ENCODE data around the gene NEGR1.

Gene NEGR1

DNA sequence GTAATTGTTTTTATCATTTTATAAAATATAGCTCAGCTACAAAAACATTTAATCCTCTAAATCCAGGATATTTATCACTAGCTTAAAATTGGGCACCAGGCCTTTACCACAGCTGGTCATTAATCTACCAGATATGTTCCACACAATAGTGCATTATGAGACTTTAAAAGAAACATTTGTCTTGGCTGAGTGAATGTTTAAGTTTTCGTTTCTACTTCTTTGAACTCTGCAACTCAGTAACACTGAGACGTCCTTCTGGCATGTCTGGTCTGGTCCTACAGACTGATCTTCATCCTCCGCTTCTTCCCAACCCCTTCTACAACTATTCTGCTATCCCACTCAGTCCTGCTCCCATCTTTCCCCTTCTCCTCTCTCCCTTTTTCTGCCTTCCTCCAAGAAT, 296.2 kb downstream of the NEGR1 start:
- no peak overlapping the region for H3K4me3 ChIP-seq (ENCODE audit: low read depth, low read length)
- TF ChIP-seq, protein P1, sequence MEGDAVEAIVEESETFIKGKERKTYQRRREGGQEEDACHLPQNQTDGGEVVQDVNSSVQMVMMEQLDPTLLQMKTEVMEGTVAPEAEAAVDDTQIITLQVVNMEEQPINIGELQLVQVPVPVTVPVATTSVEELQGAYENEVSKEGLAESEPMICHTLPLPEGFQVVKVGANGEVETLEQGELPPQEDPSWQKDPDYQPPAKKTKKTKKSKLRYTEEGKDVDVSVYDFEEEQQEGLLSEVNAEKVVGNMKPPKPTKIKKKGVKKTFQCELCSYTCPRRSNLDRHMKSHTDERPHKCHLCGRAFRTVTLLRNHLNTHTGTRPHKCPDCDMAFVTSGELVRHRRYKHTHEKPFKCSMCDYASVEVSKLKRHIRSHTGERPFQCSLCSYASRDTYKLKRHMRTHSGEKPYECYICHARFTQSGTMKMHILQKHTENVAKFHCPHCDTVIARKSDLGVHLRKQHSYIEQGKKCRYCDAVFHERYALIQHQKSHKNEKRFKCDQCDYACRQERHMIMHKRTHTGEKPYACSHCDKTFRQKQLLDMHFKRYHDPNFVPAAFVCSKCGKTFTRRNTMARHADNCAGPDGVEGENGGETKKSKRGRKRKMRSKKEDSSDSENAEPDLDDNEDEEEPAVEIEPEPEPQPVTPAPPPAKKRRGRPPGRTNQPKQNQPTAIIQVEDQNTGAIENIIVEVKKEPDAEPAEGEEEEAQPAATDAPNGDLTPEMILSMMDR (conservative IDR thresholded peaks at IDR 0.05; ENCODE audit: low read depth, low read length), result no peak
- DNase-seq (ENCODE audit: low read depth), result no peak

DNA sequence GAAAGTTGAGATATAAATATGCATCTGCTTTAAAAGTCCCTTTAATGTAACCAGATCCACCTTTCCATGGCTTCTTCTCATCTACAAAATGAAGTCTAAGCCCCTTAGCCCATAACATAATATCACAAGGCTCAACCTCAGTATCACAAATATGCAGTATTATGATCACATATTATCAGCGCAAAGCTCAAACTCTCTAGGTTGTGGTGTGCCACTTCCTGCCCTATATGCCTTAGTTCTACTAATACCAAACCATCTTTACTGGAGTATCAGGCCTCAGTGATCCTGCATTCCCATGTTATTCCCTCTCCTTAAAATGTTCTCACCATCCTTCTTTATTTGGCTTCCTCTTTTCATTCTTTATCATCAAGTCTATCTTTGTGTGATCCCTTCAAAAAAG, 301.8 kb downstream of the NEGR1 start:
- TF ChIP-seq, protein P1 (conservative IDR thresholded peaks at IDR 0.05; ENCODE audit: low read depth, low read length), result no peak
- no peak overlapping the region for H3K4me3 ChIP-seq (ENCODE audit: low read depth, low read length)
- DNase-seq (ENCODE audit: low read depth), result no peak

DNA sequence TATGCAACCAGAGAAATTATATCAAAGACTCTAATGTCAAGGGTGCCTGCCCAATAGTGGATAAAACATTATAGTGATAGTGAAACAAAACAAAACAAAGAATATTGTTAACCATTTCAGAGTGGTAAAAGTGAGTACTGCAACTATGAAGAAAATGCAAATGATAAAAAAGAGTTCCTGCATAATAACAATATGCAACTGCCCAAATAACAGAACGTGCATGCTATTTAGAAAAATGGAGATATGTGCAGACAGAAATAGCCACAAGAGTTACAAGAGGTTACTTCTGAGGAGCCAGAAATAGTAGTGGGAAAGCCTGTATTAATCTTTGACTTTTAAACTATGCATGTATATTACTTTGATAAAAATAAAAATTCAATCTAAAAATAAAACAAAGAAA, 302.5 kb downstream of the NEGR1 start:
- no peak for DNase-seq (ENCODE audit: low read depth)
- no peak overlapping the region for H3K4me3 ChIP-seq (ENCODE audit: low read depth, low read length)
- TF ChIP-seq, protein P1 (conservative IDR thresholded peaks at IDR 0.05; ENCODE audit: low read depth, low read length), result no peak

DNA sequence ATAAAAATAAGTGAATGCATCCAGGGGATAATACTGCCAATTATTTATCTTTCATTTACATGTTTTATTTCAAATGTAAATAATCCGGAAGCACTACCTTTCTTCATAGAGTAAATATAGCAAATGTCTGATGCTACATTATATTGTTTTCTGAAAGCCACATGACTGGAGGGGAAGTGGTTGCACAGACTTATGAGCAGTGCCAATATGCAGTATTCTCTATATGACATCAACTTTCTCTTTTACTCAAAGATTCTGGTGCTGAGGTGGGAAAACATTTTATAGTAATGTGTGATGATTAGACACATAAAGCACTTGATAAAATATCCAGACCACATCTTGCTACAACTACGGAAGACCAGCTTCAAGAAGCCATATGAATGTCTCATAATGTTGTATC, 314.7 kb downstream of the NEGR1 start:
- DNase-seq (ENCODE audit: low read depth), result no peak
- TF ChIP-seq, protein P1 (conservative IDR thresholded peaks at IDR 0.05; ENCODE audit: low read depth, low read length), result no peak
- no peak overlapping the region for H3K4me3 ChIP-seq (ENCODE audit: low read depth, low read length)

DNA sequence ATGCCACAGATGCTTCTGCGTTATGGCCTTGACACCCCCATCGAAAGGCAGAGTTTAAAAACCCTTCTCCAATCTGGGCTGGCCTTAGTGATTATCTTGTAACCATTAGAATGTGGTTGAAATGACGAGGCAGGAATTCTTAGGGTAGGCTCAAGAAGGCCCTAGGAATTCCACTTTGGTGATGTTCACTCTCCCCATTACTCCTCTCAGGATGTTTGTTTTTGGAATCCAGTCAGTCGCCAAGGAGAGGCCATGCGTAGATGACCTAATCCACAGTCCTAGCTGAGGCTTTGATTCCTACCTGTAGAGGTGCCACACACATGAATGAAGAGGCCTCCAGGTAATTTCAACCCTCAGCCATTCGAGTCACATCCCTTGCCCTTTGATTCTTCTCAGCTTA, 318.2 kb downstream of the NEGR1 start:
- DNase-seq (ENCODE audit: low read depth), result no peak
- no peak overlapping the region for H3K4me3 ChIP-seq (ENCODE audit: low read depth, low read length)
- TF ChIP-seq, protein P1 (conservative IDR thresholded peaks at IDR 0.05; ENCODE audit: low read depth, low read length), result no peak

DNA sequence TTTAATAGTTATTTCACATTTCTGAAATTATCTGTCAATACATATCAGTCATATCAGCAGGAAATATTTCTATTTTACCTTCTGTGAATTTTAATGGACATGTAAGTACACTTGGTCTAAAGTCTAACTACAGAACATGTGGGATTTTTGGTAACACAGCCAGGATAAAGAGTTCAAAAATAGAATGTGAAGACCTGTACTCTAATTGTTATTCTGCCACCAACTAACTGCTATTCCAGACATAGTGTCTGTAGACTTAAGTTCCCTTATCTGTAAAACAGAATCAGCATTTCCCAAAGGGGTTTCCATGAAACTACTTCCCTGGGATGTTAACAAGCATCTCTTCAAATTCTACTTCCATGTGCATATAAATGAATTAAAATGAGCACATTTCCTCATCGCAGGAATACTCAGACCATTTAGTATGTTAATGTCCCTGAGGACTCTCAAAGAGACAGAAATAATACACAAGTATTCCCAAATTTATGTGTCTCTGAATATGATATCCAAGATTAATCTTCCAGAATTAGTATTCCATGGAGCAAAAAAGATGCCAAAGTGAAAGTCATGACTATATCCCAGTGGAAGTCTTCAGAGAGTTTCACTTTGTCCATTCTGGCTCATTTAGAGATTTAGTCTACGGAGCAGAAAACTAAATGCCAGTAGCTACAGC, 325.6 kb downstream of the NEGR1 start:
- H3K4me3 ChIP-seq (ENCODE audit: low read depth, low read length), result no peak overlapping the region
- TF ChIP-seq, protein P1 (conservative IDR thresholded peaks at IDR 0.05; ENCODE audit: low read depth, low read length), result no peak
- no peak for DNase-seq (ENCODE audit: low read depth)

DNA sequence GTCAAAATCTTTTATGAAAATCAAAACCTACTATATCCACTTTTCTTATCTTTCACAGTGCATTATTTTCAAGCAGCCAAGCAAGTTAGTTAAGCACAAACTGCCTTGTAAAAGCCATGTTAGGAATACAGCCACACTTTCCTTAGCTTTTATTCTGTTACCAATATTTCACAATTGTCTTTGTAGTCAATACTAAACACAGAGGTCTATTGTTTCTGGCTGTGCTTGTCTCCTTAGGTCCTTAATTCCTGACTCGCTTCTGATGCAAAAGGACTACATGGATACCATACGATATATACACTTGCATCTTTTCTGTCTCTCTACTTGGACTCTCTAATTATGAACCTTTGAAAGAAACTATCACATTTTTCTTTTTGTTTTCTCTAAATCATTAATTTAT, 331.8 kb downstream of the NEGR1 start:
- TF ChIP-seq, protein P1 (conservative IDR thresholded peaks at IDR 0.05; ENCODE audit: low read depth, low read length), result no peak
- no peak for DNase-seq (ENCODE audit: low read depth)
- H3K4me3 ChIP-seq (ENCODE audit: low read depth, low read length), result no peak overlapping the region

Data from choroid plexus epithelial cell (primary cell).